ENCODE data around the gene CAMTA1.

CAMTA1 gene

DNA sequence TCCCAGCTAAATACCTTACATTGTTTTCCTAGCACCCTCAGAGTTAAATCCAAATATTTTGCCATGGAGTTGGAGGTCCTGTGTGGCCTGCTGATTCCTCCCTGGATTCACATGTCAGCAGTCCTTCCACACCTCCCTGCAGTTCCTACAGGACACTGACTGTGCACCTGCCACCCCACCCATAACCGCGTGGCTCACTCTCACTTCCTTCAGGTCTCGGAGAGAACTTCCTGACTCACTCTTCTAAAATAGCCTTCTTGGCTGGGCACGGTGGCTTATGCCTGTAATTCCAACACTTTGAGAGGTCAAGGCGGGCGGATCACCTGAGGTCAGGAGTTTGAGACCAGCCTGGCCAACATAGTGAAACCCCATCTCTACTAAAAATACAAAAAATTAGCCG lies 8.4 kb upstream of the CAMTA1 start:
- DNase-seq = no peak
- intact Hi-C loops (cut with DNase I) = no loop called here

DNA sequence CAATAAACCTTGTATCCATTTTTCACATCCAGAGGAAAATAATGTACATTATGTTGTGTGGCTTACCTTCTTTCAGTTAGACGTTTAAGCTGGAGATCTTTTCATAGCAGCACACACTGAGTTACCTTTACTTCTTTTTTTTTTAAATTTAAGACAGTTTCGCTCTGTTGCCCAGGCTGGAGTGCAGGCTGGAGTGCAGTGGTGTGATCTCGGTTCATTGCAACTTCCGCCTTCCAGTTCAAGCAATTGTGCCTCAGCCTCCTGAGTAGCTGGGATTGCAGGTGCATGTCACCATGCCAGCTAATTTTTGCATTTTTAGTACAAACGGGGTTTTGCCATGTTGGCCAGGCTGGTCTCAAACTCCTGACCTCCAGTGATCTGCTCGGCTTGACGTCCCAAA lies 7.4 kb upstream of the CAMTA1 start:
- no peak for DNase-seq
- intact Hi-C loops (cut with DNase I) = no loop called here

DNA sequence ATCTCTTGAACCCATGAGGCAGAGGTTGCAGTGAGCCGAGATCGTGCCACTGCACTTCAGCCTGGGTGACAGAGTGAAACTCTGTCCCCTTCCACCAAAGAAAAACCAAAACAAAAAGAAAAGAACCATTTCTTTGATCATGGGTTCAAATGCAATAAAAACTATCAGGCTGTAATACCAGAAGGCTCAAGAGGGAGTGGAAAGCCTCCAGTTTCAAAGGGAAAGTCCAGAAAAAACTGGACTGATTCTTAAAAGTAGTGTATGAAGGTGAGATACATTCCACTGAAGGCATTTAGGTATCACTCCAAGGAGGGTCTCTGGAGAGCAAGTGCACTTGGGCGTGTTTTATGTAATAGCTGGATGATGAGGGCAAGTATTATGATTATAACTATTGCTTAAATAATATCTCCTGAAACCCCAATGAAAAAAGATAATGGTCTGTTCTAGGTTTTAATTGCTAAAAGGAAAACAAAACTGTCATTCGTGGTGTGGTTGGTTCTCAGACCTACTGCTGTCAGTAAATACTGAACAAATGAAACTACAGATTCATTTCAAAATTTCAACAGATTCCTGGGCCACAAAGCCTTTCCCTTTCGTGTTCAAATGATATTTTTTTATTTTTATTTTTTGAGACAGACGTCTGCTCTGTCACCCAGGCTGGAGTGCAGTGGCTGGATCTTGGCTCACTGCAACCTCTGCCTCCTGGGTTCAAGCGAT lies 6.0 kb upstream of the CAMTA1 start:
- DNase-seq = no peak
- intact Hi-C loops (cut with DNase I) = no loop called here

DNA sequence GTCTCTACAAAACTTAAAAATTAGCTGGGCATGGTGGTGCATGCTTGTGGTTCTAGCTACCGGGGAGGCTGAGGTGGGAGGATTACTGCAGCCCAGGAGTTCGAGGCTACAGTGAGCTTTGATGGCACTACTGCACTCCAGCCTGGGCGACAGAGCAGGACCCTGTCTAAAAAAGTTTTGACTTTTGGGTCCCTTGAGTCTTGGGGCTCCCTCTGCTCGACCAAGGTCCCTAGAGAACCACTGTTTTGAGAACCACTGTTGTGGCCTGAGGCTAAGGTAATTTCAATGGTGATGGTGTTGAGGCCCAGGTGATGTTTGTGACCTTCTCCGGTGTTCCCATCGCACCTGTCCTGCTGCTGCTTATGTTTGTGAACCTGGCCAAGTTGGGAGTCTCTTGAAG lies 3.1 kb upstream of the CAMTA1 start:
- no peak for DNase-seq
- intact Hi-C loops (cut with DNase I) = loop anchor here (5.0 to 10.0 kb wide), 2 partner anchors 80 to 157 kb away; partner anchors contain the start of genes DNAJC11 and THAP3

DNA sequence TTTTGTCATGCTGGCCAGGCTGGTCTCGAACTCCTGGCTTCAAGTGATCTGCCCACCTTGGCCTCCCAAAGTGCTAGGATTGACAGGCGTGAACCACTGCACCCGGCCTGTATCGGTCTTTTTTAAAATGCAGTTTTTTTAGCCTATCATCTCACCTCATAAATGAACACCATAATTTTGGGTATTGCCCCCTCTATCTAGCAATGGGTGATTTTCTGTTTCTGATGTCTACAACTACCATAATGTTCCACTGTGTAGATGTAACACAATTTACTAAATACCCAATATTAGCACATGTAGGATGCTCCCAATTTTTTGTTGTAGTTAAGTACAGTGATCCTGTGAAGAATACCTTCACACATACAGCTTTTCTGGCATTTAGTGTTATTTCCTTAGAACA lies 2.0 kb upstream of the CAMTA1 start:
- intact Hi-C loops (cut with DNase I) = loop anchor here (5.0 to 10.0 kb wide), 2 partner anchors 81 to 158 kb away; partner anchors contain the start of genes DNAJC11 and THAP3

DNA sequence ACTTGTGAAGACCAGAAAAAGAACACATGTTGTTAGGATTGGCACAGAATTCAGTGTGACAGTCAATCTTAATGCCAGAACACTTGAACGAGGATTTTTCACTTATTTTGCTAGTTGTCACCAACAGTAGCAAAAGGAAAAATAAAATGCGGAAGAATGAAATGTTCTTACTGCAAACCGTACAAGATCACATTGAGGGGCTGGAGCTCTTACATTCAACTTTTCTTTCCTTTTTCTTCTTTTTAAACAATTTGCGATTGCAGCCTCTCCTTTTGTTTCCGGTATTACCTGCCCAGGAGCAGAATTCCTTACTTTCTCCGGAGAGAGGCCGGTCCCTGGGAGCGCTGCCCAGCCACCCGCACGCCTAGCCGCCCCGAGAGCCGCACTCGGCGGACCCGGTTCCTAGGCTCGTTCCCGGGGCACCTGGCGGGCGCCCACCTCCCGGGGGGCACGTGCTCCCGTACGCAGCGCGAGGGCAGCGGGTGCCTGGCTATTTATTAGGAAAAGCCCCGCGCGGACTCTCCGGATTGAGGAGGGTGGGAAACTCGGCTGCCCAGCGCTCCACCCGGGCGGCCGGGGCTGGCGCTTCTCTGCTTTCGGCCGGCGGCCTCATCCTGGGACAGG lies 1.2 kb upstream of the CAMTA1 start:
- no peak for DNase-seq
- intact Hi-C loops (cut with DNase I) = loop anchor here (5.0 to 10.0 kb wide), 2 partner anchors 82 to 159 kb away; partner anchors contain the start of genes DNAJC11 and THAP3

More for the DNA sequence above, 2.0 kb upstream of the CAMTA1 start:
- DNase-seq = no peak

DNA sequence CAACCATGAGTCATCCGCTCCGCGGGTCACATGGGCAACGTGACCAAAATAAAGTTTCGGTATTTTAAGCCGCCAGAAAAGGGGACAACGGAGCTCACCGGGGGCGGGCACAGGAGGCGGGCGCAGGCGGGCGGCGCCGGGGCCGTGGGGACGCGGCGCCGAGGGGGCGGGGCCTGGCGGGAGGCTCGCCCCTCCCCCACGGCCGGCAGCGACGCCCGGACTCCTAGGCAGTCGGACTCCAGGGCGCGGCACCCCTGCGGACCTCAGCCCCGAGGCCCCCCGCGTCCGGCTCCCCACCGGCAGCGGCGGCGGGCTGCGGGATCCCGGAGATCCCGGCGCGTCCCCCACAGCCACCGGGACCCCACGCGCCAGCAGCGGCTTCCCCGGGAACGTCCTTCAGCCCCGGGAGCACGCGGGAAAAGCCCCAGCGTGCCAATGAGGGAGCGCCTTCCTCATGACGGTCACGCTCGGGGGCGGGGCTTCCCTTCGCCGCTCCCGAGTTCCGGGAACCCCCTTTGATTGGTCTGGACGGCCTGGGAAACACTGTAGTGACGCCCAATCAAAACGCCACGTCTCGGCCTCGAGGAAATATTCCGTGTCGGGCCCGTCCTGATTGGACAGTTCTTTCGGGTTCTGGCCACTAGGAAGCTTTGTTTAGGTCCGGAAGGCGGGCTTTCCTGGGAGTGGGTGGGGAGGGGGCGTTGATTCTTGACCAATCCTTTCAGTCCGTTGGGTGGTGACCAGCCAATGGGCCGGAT lies 515 bp upstream of the CAMTA1 start:
- intact Hi-C loops (cut with DNase I) = loop anchor here (5.0 to 10.0 kb wide), 2 partner anchors 82 to 160 kb away; partner anchors contain the start of genes DNAJC11 and THAP3

DNA sequence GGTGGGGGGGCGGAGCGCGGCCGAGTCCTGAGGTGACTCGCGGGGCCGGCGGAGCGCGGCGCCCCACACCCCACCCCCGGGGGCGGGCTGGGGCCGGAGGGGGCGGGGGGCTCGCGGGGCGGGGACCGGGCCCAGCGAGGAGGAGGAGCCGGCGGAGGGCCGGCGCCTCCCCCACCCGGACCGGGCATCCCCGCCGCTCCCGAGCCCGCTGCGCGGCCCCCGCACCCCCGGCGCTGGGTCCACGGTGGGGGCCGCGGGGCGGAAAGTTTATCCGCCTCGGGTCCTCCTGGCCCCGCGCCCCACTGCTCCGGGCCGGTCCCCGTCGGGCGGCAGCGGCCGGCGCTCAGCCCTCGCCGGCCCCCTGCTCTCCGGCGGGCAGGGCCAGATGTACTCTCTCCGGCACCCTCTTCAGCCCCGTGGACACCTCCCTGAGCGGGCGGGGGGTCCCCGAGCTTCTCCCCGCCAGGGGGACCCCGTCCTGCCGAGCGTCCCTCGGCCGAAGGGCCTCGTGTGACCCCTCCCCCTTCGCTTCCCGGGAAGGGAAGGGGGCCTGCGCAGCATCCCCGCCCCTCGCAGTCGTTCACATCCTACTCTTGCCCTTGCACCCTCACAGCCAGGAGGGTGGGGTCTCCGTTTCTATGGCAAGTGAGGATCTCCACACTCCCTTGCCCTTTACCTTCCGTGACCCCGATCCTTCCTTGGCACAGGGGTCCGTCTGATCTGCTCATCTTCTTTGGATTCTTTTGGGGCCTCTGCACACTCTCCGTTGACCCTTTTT lies 663 bp downstream of the CAMTA1 start:
- intact Hi-C loops (cut with DNase I) = loop anchor here (10.0 kb wide), 1 partner anchor 161 kb away; the partner anchor contains the start of gene THAP3
- peak in 31 of 42 donors; percentile 5 to 67 (median 28) for DNase-seq

More for the DNA sequence above, 515 bp upstream of the CAMTA1 start:
- DNase-seq = peak; percentile 99 to 100 (median 100)

DNA sequence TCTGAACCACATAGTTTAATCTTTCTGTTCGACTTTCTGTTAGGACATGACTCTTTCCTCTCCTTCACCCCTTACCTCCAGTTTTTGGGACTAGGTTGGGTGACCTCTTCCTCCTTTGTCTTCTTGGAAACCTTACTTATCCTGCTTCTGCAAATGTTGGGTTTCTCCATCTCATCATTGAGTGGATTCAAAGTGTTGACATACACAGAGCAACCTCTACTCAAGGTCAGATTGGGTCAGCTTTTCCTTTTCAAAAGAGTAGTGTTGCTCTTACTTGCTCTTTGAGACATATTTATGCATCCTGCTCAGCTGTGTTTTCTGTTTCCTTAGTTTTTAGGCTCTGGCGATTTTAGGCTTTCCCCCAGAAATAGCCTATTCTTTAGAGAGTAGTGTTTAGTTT lies 3.7 kb downstream of the CAMTA1 start:
- DNase-seq = no peak
- intact Hi-C loops (cut with DNase I) = loop anchor here (10.0 kb wide), 1 partner anchor 164 kb away; the partner anchor contains the start of gene THAP3

DNA sequence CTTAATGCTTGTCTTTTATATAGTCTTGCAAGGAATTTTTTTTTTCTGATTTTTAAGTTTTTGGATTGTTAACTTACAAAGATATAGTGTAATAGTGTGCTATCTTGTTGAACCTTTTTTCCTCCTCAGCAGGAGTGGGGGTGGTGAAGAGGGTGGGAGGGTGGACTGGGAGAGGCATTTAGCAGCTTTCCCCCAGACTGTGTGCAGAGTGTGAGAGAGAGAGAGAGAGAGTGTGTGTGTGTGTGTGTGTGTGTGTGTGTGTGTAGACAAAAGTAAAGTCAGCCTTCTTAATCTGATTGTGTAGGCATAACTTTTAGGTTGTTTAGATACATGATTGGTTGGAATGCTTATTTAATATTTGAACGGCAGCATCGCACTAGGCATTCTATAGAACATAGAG lies 4.9 kb downstream of the CAMTA1 start:
- peak in 29 of 42 donors; percentile 7 to 78 (median 34) for DNase-seq
- intact Hi-C loops (cut with DNase I) = loop anchor here (5.0 to 10.0 kb wide), 3 partner anchors 95 to 857 kb away; no protein-coding TSS in a partner anchor

DNA sequence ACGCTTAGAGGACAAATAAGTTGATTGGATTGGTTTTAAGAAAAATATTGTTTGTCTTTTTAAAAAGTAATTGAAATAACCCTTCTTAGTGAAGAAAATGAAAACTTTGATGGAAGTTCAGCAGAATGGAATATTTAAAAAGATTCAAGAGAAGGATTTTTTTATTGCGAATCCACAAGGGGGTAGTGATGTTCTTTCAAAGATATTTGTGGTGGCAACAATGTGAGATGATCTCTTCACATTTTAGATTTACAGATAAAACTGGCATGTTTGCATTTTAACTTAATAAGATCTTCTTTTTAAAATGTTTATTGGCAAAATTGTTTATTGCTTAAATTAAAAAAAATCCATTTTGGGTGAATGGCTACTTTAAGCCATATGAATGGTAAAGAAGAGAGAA lies 8.9 kb downstream of the CAMTA1 start:
- intact Hi-C loops (cut with DNase I) = loop anchor here (5.0 to 10.0 kb wide), 3 partner anchors 91 to 853 kb away; no protein-coding TSS in a partner anchor
- peak in 1 of 42 donors; percentile 21 for DNase-seq

DNA sequence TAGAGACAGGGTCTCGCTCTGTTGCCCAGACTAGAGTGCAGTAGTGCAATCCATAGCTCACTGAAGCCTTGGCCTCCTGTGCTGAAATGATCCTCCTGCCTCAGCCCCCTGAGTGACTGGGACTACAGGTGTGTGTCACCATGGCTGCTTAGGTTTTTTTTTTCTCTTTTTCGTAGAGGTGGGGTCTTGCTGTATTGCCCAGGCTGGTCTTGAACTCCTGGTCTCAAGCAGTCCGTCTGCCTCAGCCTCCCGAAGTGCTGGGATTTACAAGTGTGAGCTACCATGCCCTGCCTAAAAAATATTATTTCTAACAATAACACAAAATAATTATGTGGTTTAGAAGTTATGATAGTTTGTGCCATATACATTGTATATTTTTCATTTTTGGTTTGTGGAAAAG lies 9.9 kb downstream of the CAMTA1 start:
- intact Hi-C loops (cut with DNase I) = loop anchor here (10.0 kb wide), 2 partner anchors 90 to 280 kb away; no protein-coding TSS in a partner anchor
- DNase-seq = no peak

DNA sequence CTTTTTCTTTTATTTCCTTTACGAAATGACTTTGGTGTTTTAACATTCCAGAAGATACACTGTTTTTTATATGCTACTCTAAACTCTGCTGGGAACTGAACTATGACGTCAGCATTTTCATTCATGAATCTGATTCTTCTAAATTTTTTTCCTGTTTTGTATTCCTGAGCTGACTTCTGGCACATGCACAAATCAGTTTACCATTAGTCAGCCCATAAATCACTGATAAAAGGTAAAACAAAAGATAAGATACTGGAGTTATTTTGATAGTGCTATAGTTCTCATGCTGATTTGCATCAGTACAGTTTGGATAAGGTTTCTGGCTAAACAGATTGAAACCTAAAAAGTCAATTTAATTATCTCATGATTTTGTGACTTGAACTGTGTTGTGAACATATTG lies 10.4 kb downstream of the CAMTA1 start:
- DNase-seq = no peak
- intact Hi-C loops (cut with DNase I) = loop anchor here (10.0 kb wide), 2 partner anchors 89 to 279 kb away; no protein-coding TSS in a partner anchor

DNA sequence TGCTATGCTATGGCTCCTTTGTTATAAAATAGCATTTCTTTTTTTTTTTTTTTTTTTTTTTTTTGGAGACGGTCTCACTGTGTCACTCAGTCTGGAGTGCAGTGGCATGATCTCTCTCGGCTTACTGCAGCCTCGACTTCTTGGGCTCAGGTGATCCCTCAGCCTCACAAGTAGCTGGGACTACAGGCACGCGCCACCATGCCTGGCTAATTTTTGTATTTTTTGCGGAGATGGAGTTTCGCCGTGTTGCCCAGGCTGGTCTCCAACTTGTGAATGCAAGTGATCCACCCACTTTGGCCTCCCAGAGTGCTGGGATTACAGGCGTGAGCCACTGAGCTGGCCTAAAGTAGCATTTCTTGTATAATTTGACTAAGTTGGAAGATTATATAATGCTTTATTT lies 10.8 kb downstream of the CAMTA1 start:
- DNase-seq = no peak
- intact Hi-C loops (cut with DNase I) = loop anchor here (10.0 kb wide), 2 partner anchors 89 to 279 kb away; no protein-coding TSS in a partner anchor

DNA sequence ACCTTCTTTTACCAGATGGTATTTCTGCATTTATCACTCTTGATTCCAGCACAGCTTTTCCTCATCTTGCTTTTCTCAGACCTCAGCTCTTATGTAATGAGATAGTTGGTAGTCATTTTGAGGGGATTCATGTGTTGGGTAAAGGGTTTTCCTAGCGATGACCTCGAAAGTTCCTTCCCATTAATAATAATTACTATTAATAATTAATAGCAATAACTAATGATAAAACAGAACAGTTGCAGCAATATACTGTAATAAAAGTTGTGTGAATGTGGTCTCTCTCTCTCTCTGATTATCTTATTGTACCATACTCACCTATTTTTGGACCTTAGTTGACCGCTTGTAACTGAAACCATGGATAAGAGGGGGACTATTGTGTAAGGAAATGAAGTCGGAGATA lies 14.2 kb downstream of the CAMTA1 start:
- DNase-seq = no peak
- intact Hi-C loops (cut with DNase I) = loop anchor here (10.0 kb wide), 2 partner anchors 85 to 275 kb away; no protein-coding TSS in a partner anchor

DNA sequence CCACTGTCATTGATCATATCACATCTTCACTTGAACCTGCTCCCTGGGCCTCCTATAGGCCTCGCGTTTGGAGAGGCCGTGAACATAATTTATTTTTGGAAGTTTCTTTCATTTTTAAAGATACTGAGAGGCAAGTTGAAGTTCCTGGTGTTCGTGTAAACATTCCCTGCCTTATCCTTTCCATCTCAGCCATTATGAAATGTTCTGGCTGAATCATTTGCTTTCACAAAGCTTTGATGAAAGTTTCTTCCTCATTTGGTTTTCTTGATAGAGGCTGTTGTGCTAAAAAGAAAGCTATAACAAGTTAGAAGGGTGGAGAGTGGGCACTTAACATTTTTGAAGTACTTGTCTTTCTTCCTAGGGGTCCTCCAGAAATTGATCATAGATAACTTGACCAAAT lies 15.5 kb downstream of the CAMTA1 start:
- DNase-seq = no peak
- intact Hi-C loops (cut with DNase I) = no loop called here

DNA sequence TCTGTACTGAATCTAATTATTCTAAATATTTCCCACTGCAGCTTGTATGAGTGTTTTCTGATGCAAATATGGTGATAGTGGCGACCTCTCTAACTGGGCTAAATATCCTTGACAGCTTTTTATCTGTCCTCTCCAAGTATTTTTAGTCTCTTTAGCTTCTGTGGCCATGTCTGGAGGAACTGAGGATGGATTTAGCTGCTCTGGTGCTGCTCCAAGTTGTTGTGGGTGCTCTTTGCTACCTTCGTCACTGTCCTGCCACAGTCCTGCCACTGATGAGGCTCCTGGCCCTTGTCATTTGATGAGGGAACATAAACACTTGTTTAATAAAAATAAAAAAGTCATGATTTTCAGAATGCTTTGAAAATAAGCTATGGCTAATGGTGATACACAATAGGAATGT lies 15.9 kb downstream of the CAMTA1 start:
- DNase-seq = no peak
- intact Hi-C loops (cut with DNase I) = no loop called here

DNA sequence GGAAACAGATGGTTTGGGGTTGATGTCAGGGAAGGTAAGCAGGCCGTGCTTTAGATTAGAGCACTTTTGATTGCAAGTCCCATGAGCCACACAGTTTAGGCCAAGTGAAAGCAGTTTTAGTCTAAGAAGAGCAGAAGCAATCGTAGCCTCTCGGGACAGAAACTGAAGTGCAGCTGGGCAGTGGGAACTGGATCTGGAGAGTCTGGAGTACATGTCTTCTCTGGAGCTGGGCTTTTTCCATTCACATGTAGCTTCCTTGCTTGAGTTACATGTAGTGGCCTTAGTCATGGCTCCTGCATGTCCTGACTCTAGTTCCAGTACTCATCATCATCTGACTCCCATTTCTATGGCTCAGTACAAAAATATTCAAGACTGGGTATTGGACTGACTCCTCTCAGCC lies 16.7 kb downstream of the CAMTA1 start:
- intact Hi-C loops (cut with DNase I) = no loop called here
- DNase-seq = no peak

All from head of caudate nucleus (tissue), 42 donors.